Astrocyte (in vitro differentiated cells and primary cell): Measurements from ENCODE around the gene RNF133. TPM values are rescaled to one million over a fixed set of nuclear protein-coding genes. Genes with fewer than 3 reads are reported as not detected.

Source experiments
- DNase-seq: peaks from one replicate; pipeline ENCODE4 v3.0.0-alpha.2; 2010; ENCODE audit warnings: low read depth
- FAIRE-seq: peaks from 2 replicates; lab custom pipeline; 2011; peaks lifted over from hg19 to GRCh38; lab: Jason Lieb, UNC
- H2AFZ ChIP-seq: 2 replicates; pipeline ENCODE4 v1.6.0; 2012; ENCODE audit warnings: low read depth, low read length, inconsistent platforms
- H3K27ac ChIP-seq: 2 replicates; pipeline ENCODE4 v1.5.1; 2011; ENCODE audit warnings: low read depth, low read length, inconsistent platforms
- H3K27me3 ChIP-seq: 2 replicates; pipeline ENCODE4 v1.6.0; 2011; ENCODE audit warnings: low read length, inconsistent platforms; ENCODE audit not compliant: insufficient read depth
- H3K36me3 ChIP-seq: 2 replicates; pipeline ENCODE4 v1.5.1; 2011; ENCODE audit warnings: low read length, inconsistent platforms; ENCODE audit not compliant: insufficient read depth
- H3K4me1 ChIP-seq: 2 replicates; pipeline ENCODE4 v1.5.1; 2011; ENCODE audit warnings: low read length, inconsistent platforms; ENCODE audit not compliant: insufficient read depth
- H3K4me2 ChIP-seq: 2 replicates; pipeline ENCODE4 v1.6.0; 2012; ENCODE audit warnings: low read length, inconsistent platforms
- H3K4me3 ChIP-seq: 2 replicates; pipeline ENCODE4 v1.5.1; 2011; ENCODE audit warnings: low read depth, mild to moderate bottlenecking, low read length, inconsistent platforms; ENCODE audit not compliant: insufficient read depth
- H3K79me2 ChIP-seq: 2 replicates; pipeline ENCODE4 v1.6.0; 2012; ENCODE audit warnings: mild to moderate bottlenecking, low read length, inconsistent platforms; ENCODE audit not compliant: insufficient read depth
- H3K9ac ChIP-seq: 2 replicates; pipeline ENCODE4 v1.6.0; 2012; ENCODE audit warnings: mild to moderate bottlenecking, low read length, inconsistent platforms
- H3K9me3 ChIP-seq: 2 replicates; pipeline ENCODE4 v1.5.1; 2012; ENCODE audit warnings: low read depth, mild to moderate bottlenecking, low read length, inconsistent platforms; ENCODE audit not compliant: insufficient read depth
- H4K20me1 ChIP-seq: 2 replicates; pipeline ENCODE4 v1.6.0; 2012; ENCODE audit warnings: low read length, inconsistent platforms; ENCODE audit not compliant: insufficient read depth
- H3K27ac Mint-ChIP-seq: one replicate; pipeline ENCODE4 v1.8.0; 2021; ENCODE audit warnings: mild to moderate bottlenecking, mixed read lengths; ENCODE audit not compliant: unreplicated experiment
- H3K27me3 Mint-ChIP-seq: one replicate; pipeline ENCODE4 v1.8.0; 2021; ENCODE audit warnings: low read depth, mixed read lengths; ENCODE audit not compliant: unreplicated experiment
- H3K36me3 Mint-ChIP-seq: one replicate; pipeline ENCODE4 v1.8.0; 2021; ENCODE audit warnings: low read depth, mixed read lengths; ENCODE audit not compliant: unreplicated experiment
- H3K4me1 Mint-ChIP-seq: one replicate; pipeline ENCODE4 v1.8.0; 2021; ENCODE audit warnings: low read depth, mixed read lengths; ENCODE audit not compliant: unreplicated experiment
- H3K4me3 Mint-ChIP-seq: one replicate; pipeline ENCODE4 v1.8.0; 2021; ENCODE audit warnings: mild to moderate bottlenecking, moderate library complexity, mixed read lengths; ENCODE audit not compliant: unreplicated experiment
- H3K9me3 Mint-ChIP-seq: one replicate; pipeline ENCODE4 v1.8.0; 2021; ENCODE audit warnings: mild to moderate bottlenecking, mixed read lengths; ENCODE audit not compliant: unreplicated experiment
- CTCF ChIP-seq: IDR thresholded peaks from 2 replicates; pipeline ENCODE4 v1.5.1; 2011; ENCODE audit warnings: low read depth, mild to moderate bottlenecking, inconsistent platforms, low read length, moderate library complexity; ENCODE audit not compliant: insufficient read depth
- EZH2 ChIP-seq: IDR thresholded peaks from 2 replicates; pipeline ENCODE4 v1.6.1; 2012; ENCODE audit warnings: mild to moderate bottlenecking, low read length, inconsistent platforms; ENCODE audit not compliant: insufficient read depth
- total RNA-seq: library from RNA; stranded (reverse); gene quantifications from 2 replicates; pipeline ENCODE4 v1.2.1, GENCODE V29; 2021

RNF133 gene
- total RNA-seq, 1 donor from 2014 or later = 0.30 TPM

GRCh38 chr7:122676466-122676865 lies 22.5 kb downstream of the RNF133 start:
- DNase-seq = peak; percentile 5
- H3K9ac ChIP-seq = no peak overlapping the region
- H3K4me3 ChIP-seq = no peak overlapping the region
- H4K20me1 ChIP-seq = no peaks in the 10 kb centered on the region
- peaks cover 5% of the 10 kb centered on the region for H3K36me3 Mint-ChIP-seq
- H3K9me3 ChIP-seq = no peaks in the 10 kb centered on the region
- no peak overlapping the region for H3K4me2 ChIP-seq
- TF ChIP-seq CTCF (no peak), EZH2 (no peak)
- H3K27ac ChIP-seq = no peak overlapping the region
- no peak overlapping the region for H3K4me3 Mint-ChIP-seq
- no peaks in the 10 kb centered on the region for H3K36me3 ChIP-seq
- H3K27ac Mint-ChIP-seq = no peak overlapping the region
- H3K4me1 ChIP-seq = peaks cover 12% of the 10 kb centered on the region
- H3K79me2 ChIP-seq = no peaks in the 10 kb centered on the region
- H3K27me3 Mint-ChIP-seq = no peaks in the 10 kb centered on the region
- H3K9me3 Mint-ChIP-seq = peaks cover 7% of the 10 kb centered on the region
- H2AFZ ChIP-seq = no peak overlapping the region
- H3K4me1 Mint-ChIP-seq = peaks cover 14% of the 10 kb centered on the region
- H3K27me3 ChIP-seq = no peaks in the 10 kb centered on the region
- no peak for FAIRE-seq

- TF ChIP-seq CTCF (no peak), EZH2 (no peak)
- no peak overlapping the region for H3K4me3 ChIP-seq
- Mint-ChIP-seq H3K27ac (no peak overlapping the region), H3K36me3 (peaks cover 5% of the 10 kb centered on the region), H3K9me3 (peaks cover 7% of the 10 kb centered on the region), H3K4me1 (peaks cover 14% of the 10 kb centered on the region), H3K27me3 (no peaks in the 10 kb centered on the region), H3K4me3 (no peak overlapping the region)
- H2AFZ ChIP-seq = no peak overlapping the region
- H3K4me1 ChIP-seq = peaks cover 12% of the 10 kb centered on the region
- no peaks in the 10 kb centered on the region for H3K9me3 ChIP-seq
- no peak overlapping the region for H3K9ac ChIP-seq
- no peaks in the 10 kb centered on the region for H4K20me1 ChIP-seq
- H3K36me3 ChIP-seq = no peaks in the 10 kb centered on the region
- FAIRE-seq = no peak
- no peak overlapping the region for H3K4me2 ChIP-seq
- DNase-seq = peak; percentile 7
- no peak overlapping the region for H3K27ac ChIP-seq
- H3K79me2 ChIP-seq = no peaks in the 10 kb centered on the region
- H3K27me3 ChIP-seq = no peaks in the 10 kb centered on the region
These were observed 23.3 kb downstream of the RNF133 start for GRCh38 chr7:122675621-122676020.

GRCh38 chr7:122675011-122675410 lies 23.9 kb downstream of the RNF133 start:
- Mint-ChIP-seq H3K36me3 (peaks cover 5% of the 10 kb centered on the region), H3K9me3 (peaks cover 7% of the 10 kb centered on the region), H3K27ac (no peak overlapping the region), H3K4me1 (peaks cover 14% of the 10 kb centered on the region), H3K27me3 (no peaks in the 10 kb centered on the region), H3K4me3 (no peak overlapping the region)
- Histone ChIP-seq H2AFZ (no peak overlapping the region), H3K9me3 (no peaks in the 10 kb centered on the region), H3K27ac (peak overlapping the region; percentile 66), H3K4me3 (no peak overlapping the region), H3K79me2 (no peaks in the 10 kb centered on the region), H4K20me1 (no peaks in the 10 kb centered on the region), H3K27me3 (no peaks in the 10 kb centered on the region), H3K9ac (peak overlapping the region; percentile 5), H3K4me2 (peak overlapping the region; percentile 55), H3K36me3 (no peaks in the 10 kb centered on the region), H3K4me1 (peaks cover 12% of the 10 kb centered on the region)
- no peak for TF ChIP-seq EZH2
- no peak for TF ChIP-seq CTCF
- no peak for FAIRE-seq
- no peak for DNase-seq
